WTC11 (cell line): Measurements from ENCODE around the gene TBC1D12. TPM values are rescaled to one million over a fixed set of nuclear protein-coding genes. Genes with fewer than 3 reads are reported as not detected.

Experiments
- ATAC-seq: fragments of 200-7000 bp; cut with Tn5 transposase; 2 replicates; pipeline ENCODE4 v1.10.0; 2021; ENCODE audit warnings: mild to moderate bottlenecking, moderate library complexity
- CTCF ChIA-PET: fragments of 300-600 bp; sonication (Branson Sonifier 250); formaldehyde crosslinking; loops from one replicate; lab custom pipeline; 2021; ENCODE audit warnings: antibody characterized with exemption; lab: Charles Lee
- POLR2A ChIA-PET: fragments of 350-600 bp; sonication (Branson Sonifier 250); formaldehyde crosslinking; loops from one replicate; lab custom pipeline; 2021; ENCODE audit warnings: antibody characterized with exemption; lab: Charles Lee
- DNase-seq: peaks from one replicate; pipeline ENCODE4 v3.0.0; 2021; ENCODE audit warnings: low spot score
- H3K27ac Mint-ChIP-seq: 2 replicates; pipeline ENCODE4 v1.8.0; 2021; ENCODE audit warnings: mixed read lengths
- H3K27me3 Mint-ChIP-seq: 2 replicates; pipeline ENCODE4 v1.8.0; 2021; ENCODE audit warnings: low read depth, mild to moderate bottlenecking, moderate library complexity, mixed read lengths
- H3K36me3 Mint-ChIP-seq: 2 replicates; pipeline ENCODE4 v1.8.0; 2021; ENCODE audit warnings: mixed read lengths
- H3K4me1 Mint-ChIP-seq: 2 replicates; pipeline ENCODE4 v1.8.0; 2022; ENCODE audit warnings: mixed read lengths
- H3K4me3 Mint-ChIP-seq: 2 replicates; pipeline ENCODE4 v1.8.0; 2021; ENCODE audit warnings: mild to moderate bottlenecking, moderate library complexity, mixed read lengths
- H3K9me3 Mint-ChIP-seq: 2 replicates; pipeline ENCODE4 v1.8.0; 2021; ENCODE audit warnings: mixed read lengths
- CBFB ChIP-seq: sonication (generic); formaldehyde crosslinking; IDR thresholded peaks from 2 replicates; pipeline ENCODE4 v1.8.1; 2022; ENCODE audit warnings: mild to moderate bottlenecking, low read depth, missing genetic modification reagents
- ELF4 ChIP-seq: sonication (generic); formaldehyde crosslinking; IDR thresholded peaks from 2 replicates; pipeline ENCODE4 v1.8.1; 2022; ENCODE audit warnings: low read depth, mild to moderate bottlenecking, moderate library complexity, missing genetic modification reagents
- FOXP1 ChIP-seq: sonication (generic); formaldehyde crosslinking; IDR thresholded peaks from 2 replicates; pipeline ENCODE4 v1.8.0; 2022; ENCODE audit warnings: missing genetic modification reagents, mild to moderate bottlenecking, moderate library complexity, borderline replicate concordance
- FOXP4 ChIP-seq: sonication (generic); formaldehyde crosslinking; IDR thresholded peaks from 2 replicates; pipeline ENCODE4 v1.8.0; 2022; ENCODE audit warnings: mild to moderate bottlenecking, missing genetic modification reagents
- KAT7 ChIP-seq: sonication (generic); formaldehyde crosslinking; IDR thresholded peaks from 2 replicates; pipeline ENCODE4 v1.8.1; 2023; ENCODE audit warnings: missing genetic modification reagents, mild to moderate bottlenecking, borderline replicate concordance
- NFYB ChIP-seq: sonication (generic); formaldehyde crosslinking; conservative IDR thresholded peaks from 2 replicates; pipeline ENCODE4 v1.8.0; 2022; ENCODE audit warnings: low read depth, missing genetic modification reagents
- PRDM15 ChIP-seq: sonication (generic); formaldehyde crosslinking; IDR thresholded peaks from 2 replicates; pipeline ENCODE4 v1.8.0; 2022; ENCODE audit warnings: missing genetic modification reagents
- PREB ChIP-seq: sonication (generic); formaldehyde crosslinking; IDR thresholded peaks from 2 replicates; pipeline ENCODE4 v1.8.1; 2022; ENCODE audit warnings: mild to moderate bottlenecking, missing genetic modification reagents, moderate library complexity, borderline replicate concordance
- TP53 ChIP-seq: sonication (generic); formaldehyde crosslinking; IDR thresholded peaks from 2 replicates; pipeline ENCODE4 v1.8.1; 2023; ENCODE audit warnings: mild to moderate bottlenecking, missing genetic modification reagents
- USF1 ChIP-seq: sonication (generic); formaldehyde crosslinking; IDR thresholded peaks from 2 replicates; pipeline ENCODE4 v1.8.0; 2022; ENCODE audit warnings: mild to moderate bottlenecking, missing genetic modification reagents
- ZNF263 ChIP-seq: sonication (generic); formaldehyde crosslinking; IDR thresholded peaks from 2 replicates; pipeline ENCODE4 v1.8.1; 2022; ENCODE audit warnings: low read depth, mild to moderate bottlenecking, moderate library complexity, missing genetic modification reagents
- ZNF532 ChIP-seq: fragments of 250-450 bp; sonication (Bioruptor Pico); IDR thresholded peaks from 2 replicates; pipeline ENCODE4 v1.9.0; 2021; ENCODE audit warnings: mild to moderate bottlenecking, borderline replicate concordance
- total RNA-seq: library from RNA; stranded (reverse); gene quantifications from 3 replicates; pipeline ENCODE4 v1.2.3, GENCODE V29; 2021

Gene TBC1D12
- total RNA-seq, 1 experiment from 2014 or later = 2.2 TPM

DNA sequence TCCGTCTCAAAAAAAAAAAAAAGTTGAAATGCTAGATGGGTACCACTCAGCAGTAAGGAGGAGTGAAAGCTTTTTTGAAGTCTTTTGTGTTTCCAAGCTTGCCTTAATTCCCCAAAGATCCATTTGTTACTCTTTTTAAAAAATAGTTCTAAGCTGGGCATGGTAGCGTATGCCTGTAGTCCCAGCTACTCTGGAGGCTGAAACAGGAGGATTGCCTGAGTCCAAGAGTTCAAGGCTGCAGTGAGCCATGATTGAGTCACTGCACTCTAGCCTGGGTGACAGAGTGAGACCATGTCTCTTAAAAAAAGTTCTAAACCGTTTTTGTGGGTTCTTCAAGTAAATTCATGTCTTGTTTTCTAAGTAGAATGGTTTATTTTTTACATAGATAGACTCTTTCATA lies 5.3 kb downstream of the TBC1D12 start (continued):
- TF ChIP-seq USF1 (no peak), ZNF263 (CRISPR knock-in tag) (no peak), NFYB (CRISPR knock-in tag) (no peak), ZNF532 (CRISPR knock-in tag) (no peak), PREB (no peak), FOXP1 (CRISPR knock-in tag) (no peak)

DNA sequence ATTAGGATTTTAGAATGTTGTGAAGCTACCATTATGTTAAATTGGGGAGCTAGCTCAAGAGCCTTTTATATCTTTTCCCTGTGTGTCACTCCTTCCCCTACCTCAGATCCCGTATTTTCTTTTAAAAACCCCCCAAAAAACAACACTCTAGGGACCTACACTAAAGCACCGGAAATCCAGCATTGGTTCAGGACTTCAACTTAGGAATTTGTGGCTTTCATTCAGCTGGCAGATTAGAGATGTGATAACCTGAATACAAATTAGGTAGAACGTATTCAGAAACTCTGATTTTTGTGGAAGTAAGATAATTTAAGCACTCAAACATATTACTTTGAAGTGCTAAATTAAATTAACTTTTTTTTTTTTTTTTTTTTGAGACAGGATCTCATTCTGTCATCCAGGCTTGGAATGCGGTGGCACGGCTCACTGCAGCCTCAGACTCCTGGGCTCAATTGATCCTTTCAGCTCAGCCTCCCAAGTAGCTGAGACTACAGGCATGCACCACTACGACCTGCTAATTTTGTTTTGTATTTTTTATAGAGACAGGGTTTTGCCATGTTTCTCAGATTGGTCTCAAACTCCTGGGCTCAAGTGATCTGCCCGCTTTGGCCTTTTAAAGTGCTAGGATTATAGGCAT lies 6.8 kb downstream of the TBC1D12 start:
- CTCF ChIA-PET = interaction anchor here (0.7 to 2.5 kb wide), 4 partner anchors 35 to 360 kb away, joined by 3 to 14 read pairs (median 6); no protein-coding TSS in a partner anchor
- Mint-ChIP-seq H3K27me3 (peaks cover 25% of the 10 kb centered on the region), H3K4me3 (no peak overlapping the region), H3K27ac (no peak overlapping the region), H3K36me3 (no peaks in the 10 kb centered on the region), H3K9me3 (no peaks in the 10 kb centered on the region), H3K4me1 (peaks cover 4% of the 10 kb centered on the region)
- ATAC-seq (peak; percentile 52), DNase-seq (no peak)
- POLR2A ChIA-PET = interaction anchor here (0.7 kb wide), 1 partner anchor 231 kb away, joined by 6 read pairs; no protein-coding TSS in a partner anchor
- no peak for TF ChIP-seq PREB
- TF ChIP-seq TP53 (CRISPR knock-in tag) = no peak
- TF ChIP-seq ZNF263 (CRISPR knock-in tag) = no peak
- TF ChIP-seq FOXP4 (CRISPR knock-in tag) = no peak
- no peak for TF ChIP-seq CBFB
- no peak for TF ChIP-seq KAT7 (CRISPR knock-in tag)
- no peak for TF ChIP-seq PRDM15 (CRISPR knock-in tag)
- TF ChIP-seq ELF4 (CRISPR knock-in tag) = no peak
